Measurements from ENCODE around the gene CD93.

Gene CD93

GRCh38 chr20:23119456-23120216 is 33.5 kb upstream of the CD93 start:
- DNase-seq = no peak

GRCh38 chr20:23118766-23119165 is 32.6 kb upstream of the CD93 start:
- no peak for DNase-seq

GRCh38 chr20:23118144-23118543 is 32.0 kb upstream of the CD93 start:
- DNase-seq = no peak

GRCh38 chr20:23117738-23118137 is 31.6 kb upstream of the CD93 start:
- no peak for DNase-seq

DNA sequence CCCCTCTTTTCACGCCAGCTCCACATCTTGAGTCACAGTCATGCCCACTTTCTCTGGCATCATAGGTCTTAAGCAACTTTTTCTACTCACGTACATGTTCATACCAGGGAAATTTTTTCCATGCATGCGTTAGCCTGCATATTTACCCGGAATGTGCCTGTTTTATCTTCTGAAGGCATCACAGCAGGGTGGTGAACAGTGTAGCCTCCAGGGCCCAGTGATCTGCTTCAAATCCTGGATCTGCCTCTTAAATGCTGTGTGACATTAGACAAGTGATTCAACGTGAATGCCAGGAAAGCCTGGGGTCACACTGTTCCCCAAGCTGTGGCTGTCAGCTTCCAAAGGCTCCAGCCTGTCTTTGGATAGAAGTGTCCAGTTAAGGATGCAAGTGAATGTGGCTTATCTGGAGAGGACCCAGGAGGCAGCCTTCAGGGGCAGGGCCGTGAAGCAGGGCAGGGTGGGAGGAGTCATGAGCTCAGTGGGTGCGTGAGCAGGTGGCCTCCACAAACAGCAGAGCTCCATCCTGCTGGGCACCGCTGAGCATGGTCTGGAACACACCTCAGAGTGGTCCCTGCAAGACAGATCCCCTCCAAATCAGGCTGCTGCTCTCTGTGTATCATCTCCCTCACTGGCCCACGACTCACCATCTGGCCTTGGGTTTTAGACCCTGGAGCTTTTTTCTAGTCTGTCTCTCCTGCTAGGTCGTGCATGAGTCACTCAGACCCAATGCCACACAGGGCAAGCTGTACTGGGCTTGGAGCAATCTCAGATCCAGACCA is 30.4 kb upstream of the CD93 start:
- DNase-seq = no peak

DNA sequence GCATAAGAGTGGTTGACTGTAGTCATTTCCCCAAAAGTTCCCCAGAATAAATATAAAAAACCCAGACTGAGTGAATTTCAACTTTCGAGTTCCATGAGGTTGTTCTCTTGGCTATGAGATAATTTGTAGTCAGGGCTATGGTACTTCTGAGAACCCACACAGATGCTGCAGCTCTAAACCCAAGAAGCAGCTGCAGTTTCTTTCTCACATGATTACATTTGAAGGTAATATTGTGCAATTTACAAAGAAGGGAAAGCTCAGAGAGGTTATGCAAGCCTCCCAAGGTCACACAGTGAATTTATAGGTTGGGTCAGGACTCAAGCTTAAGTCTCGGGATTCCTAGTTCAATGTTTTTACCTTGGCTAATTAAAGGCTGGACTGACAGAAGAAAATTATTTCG is 29.7 kb upstream of the CD93 start:
- no peak for DNase-seq

DNA sequence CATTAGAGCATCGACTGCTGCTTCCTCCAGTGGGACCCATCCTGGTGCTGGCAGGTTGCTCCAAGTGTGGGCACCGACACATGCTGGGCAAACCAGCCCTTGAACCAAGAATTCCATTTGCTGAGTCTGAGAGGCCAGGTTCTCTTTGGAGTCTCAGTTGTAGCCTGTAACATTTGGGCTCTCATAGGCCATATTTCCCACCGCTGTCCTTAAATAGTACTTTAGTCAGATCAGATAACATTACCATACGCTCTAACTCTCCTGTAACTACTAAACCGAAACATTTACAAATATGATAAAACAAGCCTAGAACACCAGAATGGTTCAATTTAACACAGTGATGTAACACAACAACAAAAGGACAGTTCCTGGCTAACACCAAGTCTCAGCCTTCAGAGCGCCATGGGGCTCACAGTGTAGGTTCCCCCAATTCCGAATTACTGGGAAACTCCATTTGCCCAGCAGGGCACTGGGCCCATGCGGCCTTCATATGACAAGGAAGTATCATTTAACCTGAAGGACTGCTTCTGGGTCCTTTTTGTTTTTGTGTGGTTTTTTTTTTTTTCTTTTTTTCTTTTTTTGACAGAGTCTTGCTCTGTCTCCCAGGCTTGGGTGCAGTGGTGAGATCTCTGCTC is 28.4 kb upstream of the CD93 start:
- no peak for DNase-seq

- DNase-seq = no peak
These were observed 27.9 kb upstream of the CD93 start for GRCh38 chr20:23114018-23114417.

GRCh38 chr20:23112595-23112994 is 26.5 kb upstream of the CD93 start:
- no peak for DNase-seq

GRCh38 chr20:23111944-23112342 is 25.8 kb upstream of the CD93 start:
- no peak for DNase-seq

- no peak for DNase-seq
These were observed 25.3 kb upstream of the CD93 start for GRCh38 chr20:23111307-23111943.

GRCh38 chr20:23108871-23109270 is 22.7 kb upstream of the CD93 start:
- DNase-seq = no peak

- no peak for DNase-seq
These were observed 21.3 kb upstream of the CD93 start for GRCh38 chr20:23107466-23107865.

GRCh38 chr20:23106271-23106851 is 20.2 kb upstream of the CD93 start:
- no peak for DNase-seq

DNA sequence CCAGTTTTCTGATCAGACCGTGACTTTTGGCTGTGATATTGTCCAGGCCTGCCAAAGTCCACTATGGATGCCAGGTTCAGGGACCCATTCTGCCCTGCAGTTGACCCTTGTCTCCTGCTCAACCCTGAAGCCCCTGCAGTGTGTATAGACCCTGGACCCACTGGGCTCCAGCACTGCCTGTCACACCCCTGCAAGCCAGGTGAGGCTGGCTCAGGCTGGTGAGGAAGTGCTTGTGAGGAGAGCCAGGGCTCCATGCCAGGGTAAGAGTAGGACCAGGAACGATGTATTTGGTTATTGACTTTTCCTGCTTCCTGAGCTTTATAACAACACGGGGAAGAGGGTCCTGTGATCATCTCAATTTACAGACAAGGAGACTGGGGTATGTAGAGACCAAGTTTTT is 19.1 kb upstream of the CD93 start:
- no peak for DNase-seq

- DNase-seq = no peak
These were observed 17.3 kb upstream of the CD93 start for GRCh38 chr20:23103284-23104018.

- no peak for DNase-seq
These were observed 15.7 kb upstream of the CD93 start for GRCh38 chr20:23101696-23102406.

- DNase-seq = no peak
These were observed 14.6 kb upstream of the CD93 start for GRCh38 chr20:23100720-23101107.

DNA sequence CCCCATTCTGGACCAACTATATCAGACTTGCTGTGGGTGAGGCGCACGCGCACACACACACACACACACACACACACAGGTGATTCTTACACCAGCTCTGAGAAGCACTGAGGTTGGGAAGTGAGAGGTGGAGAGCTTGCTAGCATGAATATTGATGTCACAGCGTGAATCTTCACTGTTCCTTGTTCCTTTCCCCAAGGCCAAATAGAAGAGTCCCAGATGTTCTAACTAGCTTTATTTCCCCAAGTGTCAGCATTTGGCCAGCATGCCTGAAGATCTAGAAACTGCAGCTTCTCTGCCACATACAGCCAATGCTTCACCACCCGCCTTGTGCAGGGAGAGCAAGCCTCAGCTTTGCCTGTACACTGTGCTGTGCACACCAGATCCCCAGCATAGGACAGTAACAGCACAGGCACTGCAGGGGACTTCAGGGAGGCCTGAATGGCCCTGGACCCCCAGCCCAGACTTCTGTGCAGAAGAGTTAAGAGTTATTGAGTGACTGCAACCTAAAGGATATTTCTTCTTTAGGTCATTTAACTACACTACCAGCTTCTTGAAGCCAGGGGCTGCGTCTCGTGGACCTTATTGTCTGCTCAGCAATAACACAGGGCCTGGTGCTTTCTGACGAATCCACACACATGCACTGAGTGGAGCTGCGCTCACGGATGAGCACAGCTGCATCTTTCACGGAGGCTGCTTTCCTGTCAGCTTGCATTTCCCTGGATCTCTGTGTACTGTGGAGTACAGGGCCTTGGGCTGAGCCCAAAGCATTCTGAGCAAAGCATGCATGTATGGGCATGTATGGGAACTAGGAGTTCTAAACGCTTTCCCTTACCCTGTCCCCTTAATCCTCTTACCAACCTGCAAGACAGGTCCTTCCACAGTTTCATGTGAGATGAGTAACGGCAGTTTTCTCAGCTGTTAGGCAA is 13.9 kb upstream of the CD93 start:
- DNase-seq = no peak
